GM19043 (cell line): ENCODE results near the gene NCLN.
"Not testable (repeated sequence)": the region's sequence is repeated elsewhere in the genome, so short reads cannot be mapped to it uniquely, and the experiment has no call there.

ENCODE experiments used
- ATAC-seq: cut with Tn5 transposase; IDR thresholded peaks from one replicate; pipeline ENCODE4 v1.9.1; 2021; ENCODE audit warnings: low read depth; ENCODE audit not compliant: unreplicated experiment

NCLN gene

DNA sequence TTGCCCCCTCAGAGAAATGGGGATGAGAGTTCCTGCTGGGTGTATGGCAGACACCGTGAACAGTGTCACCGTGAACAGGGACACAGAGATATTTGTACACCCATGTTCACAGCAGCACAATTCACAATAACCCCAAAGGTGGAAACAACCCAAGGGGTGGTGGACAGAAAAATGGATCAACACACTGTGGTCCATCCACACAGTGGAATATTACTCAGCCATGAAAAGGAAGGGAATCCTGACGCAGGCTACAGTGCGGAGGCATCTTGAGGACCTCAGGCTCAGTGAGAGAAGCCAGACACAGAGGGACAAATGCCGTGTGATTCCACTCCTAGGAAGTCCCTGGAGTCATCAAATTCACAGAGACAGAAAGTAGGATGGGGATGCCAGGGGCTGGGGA lies 31.1 kb downstream of the NCLN start:
- no peak for ATAC-seq

DNA sequence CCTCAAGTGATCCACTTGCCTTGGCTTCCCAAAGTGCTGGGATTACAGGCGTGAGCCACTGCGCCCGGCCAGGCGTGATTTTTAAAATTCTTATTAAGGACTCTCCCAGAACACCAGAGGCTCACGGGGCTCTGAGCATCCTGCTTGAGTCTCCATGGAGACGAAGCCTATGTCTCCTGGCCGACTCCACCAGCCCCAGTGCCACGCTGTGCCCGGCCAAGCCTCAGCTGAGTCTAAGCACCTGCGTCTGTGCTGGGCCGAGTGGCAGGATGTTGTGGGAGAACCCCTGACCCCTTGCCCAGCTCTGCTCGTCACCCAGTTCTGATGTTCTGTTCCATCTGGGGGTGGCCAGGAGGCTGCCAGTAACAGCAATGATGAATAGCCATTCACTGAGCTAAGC lies 34.8 kb downstream of the NCLN start:
- no peak for ATAC-seq

DNA sequence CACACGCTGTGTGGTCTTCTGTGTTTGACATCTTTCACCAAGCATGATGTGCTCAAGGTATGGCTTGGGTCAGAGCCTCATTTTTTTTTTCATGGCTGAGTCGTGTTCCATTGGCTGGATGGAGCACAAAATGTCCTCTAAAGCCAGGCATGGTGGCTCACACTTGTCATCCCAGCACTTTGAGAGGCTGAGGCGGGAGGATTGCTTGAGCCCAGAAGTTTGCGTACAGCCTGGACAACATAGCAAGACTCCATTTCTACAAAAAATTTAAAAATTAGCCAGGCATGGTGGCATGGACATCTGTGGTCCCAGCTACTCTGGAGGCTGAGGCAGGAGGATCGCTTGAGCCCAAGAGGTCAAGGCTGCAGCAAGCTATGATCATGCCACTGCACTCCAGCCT lies 35.8 kb downstream of the NCLN start:
- ATAC-seq, result not testable (repeated sequence)

DNA sequence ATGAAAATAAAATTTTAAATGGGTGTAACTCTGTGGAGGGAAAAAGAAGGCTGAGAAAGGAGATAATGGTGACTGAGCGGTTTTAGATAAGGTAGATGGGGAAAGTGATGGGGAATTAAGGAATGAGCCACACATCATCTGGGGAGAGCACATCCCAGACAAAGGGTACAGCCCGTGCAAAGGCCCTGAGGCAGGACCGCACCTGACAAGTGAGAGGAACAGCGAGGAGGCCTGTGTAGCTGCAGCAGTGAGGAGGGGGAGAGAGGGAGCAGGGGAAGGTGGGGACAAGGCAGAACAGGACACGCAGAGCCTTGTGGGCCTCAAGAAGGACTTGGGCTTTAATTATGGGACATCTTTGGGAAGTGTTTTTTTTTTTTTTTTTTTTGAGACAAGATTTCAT lies 37.0 kb downstream of the NCLN start:
- ATAC-seq, result no peak

DNA sequence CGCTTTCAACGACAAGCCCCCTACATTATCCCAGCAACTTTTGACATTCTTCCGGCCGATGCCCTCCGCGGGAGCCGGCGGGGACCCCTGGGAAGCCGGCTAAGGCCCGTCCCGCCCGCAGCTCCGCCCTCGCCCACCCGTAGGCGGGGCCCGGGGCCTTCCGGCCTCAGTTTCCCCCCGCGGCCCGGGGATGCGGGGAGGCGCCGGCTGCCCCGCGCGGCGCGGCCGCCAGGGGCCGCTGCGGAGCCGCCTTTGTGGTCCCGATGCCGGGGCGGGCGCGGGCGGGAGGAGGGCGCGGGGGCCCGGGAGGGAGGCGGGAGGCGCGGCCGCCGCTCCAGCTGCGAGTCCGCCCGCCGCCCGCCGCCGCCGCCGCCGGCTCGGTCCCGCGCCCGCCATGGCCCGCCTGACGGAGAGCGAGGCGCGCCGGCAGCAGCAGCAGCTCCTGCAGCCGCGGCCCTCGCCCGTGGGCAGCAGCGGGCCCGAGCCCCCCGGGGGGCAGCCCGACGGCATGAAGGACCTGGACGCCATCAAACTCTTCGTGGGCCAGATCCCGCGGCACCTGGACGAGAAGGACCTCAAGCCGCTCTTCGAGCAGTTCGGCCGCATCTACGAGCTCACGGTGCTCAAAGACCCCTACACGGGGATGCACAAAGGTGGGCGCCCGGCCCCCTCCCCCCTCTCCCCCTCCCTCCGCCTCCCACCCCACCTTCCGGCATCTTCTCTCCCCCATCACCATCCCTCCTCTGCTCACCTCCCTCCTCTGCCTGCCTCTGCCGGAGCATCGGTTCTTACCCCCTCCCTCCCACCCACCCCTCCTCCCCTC lies 38.8 kb downstream of the NCLN start, which contains the start of gene CELF5:
TSS of gene CELF5 (plus strand) at position 316 of the 823 bp plus-strand sequence. CDS start at position 395, 79 bp downstream.
- ATAC-seq, result no peak

DNA sequence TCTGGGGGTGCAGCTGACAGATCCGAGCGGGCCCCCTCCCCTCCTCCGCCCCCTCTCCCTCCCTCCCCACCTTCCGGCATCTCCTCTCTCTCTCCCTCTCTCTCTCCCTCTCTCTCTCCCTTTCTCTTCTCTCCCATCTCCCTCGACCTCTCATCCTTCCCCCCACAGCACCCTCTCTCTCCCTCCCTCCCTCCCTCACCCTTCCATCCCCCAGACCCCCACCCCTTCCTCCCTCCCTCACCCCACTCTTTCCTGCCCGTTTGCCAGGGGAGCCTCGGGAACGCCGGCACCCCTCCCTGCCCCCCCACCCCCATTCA lies 39.4 kb downstream of the NCLN start:
- ATAC-seq, result no peak

DNA sequence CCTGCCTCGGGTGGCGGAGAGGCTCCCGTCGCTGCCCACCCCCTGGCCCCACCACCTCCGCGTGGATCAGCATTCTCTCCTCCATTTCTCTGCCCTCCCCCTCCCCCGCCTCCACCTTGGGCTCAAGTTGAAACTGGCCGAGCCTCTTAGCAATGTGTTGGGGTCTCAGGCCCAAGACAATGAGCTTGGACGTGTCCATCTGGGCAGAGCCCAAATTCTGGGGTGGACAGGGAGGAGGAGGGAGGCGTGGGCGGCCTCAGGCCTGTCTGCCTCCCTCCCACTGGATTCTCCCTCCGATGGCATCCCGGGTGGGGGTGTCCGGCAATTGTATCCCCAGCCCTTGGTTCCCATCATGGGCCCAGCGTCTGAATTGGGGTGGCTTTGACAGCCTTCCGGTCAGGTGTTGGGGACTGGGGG lies 40.0 kb downstream of the NCLN start:
- ATAC-seq, result no peak

DNA sequence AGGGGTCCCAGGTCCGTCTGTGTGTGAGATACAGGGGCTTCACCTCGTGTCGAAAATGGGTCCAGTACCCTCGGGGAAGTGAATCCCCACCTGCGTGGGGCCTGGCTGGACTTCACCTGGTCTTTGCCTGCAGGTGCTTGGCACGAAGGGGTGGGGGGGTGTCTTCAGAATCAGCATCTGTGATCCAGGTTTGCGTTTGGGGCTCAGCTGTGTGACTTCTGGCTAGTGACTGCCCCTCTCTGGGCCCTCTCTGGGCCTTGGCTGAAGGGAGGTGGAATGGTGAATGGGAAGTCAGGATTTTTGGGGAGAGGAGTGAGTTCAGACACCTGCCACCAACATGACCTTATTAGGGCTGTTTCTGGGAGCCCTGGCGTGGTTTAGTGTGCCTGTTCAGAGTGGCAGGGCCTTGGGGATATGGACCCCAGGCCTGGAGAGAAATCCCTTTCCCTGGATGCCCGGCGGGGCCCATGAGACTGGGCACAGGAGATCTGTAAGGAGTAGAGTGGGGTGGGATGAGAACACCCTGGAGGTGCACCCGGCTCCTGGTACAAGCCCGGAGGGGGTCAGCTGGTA lies 41.4 kb downstream of the NCLN start:
- ATAC-seq, result no peak

DNA sequence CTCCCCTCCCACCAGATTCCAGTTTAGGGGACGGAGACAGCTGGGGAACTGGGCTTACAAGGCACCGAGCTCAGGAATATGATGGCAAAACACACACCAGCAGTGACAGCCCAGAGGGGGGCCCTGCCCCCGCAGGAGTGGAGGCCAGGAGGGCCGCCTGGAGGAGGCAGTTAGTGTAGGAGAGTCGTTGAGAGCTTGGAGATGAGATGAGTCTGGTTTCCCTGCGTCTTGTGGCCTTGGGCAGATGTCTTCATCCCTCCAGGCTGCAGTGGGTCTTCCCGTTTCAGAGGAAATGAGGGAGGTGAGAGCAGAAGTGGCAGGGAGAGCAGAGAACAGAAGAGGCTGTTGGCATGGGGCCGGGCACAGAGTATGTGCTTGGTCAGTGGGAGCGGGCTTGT lies 43.6 kb downstream of the NCLN start:
- no peak for ATAC-seq

DNA sequence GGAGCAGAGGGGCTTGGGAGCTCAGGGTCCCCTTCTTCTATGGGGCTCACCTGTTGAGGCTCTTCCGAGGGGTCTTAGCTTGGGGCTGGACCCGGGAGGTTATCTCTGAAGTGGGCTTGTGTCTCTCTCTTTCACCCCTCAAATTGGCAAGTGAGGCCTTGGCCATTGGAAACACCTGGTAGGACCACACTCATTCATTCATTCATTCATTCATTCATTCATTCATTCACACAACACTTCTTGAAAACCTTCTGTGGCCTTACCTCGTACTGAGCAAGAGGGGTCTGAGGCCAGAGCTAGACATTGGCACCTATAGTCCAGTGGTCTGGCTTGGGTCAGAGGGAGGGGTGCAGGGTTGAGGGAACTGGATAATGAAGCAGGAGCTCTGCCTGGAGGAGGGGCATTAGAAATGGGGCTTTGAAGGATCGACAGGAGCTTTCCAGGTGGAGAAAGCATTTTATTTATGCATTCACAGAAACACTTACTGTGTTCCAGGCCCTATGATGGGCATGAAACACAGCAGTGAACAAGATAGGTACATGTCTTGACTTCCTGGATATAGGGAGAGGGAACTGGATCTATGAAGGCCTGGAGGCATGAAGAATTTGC lies 44.3 kb downstream of the NCLN start:
- no peak for ATAC-seq

DNA sequence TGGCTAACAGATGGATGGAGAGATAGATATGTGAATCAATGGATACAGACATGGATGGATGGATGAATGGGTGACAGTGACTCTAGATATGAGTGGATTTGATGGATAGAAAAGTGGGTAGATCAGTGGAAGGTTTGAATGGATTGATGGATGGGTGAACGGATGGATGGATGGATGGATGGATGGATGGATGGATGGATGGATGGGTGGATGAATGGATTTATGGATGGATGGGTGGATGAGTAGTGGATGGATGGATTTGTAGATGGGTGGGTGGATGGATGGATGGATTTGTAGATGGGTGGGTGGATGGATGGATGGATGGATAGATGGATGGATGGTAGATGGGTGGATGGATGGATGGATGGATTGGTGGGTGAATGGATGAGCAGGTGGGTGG lies 45.6 kb downstream of the NCLN start:
- ATAC-seq, result no peak

DNA sequence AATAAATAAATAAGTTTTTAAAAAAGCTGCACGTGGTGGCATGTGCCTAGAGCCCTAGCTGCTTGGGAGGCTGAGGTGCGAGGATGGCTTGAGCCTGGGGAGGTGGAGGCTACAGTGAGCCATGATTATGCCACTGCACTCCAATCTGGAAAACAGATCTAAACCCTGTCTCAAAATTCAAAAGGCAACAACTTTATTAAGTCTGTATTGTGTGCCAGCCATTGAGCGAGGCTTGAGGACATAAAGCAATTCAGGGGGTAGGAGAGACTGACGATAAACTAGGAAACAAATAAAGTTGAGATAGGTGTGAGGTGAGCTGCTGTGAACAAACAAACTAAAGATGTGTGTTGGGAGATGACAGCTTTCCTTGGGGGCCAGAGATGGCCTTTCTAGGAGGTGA lies 47.4 kb downstream of the NCLN start:
- no peak for ATAC-seq

DNA sequence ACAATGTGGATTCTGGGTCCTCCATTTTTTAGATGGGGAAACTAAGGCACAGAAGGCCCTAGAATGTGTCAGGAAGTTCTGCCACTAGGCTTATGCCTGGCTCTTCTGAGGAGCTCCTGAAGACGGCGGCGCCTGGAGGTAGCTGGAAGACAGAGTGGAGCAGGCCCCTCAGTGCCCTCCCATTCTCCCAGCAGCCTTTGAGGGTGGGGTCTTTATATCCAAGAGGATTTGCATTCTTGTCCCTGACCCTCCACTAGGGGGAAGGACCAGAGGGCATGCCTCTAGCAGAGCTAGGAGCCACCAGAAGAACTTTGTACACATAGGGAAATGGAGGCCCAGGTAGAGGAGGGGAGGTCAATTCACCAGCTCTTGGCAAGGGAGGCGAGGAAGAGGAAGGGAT lies 48.1 kb downstream of the NCLN start:
- no peak for ATAC-seq

DNA sequence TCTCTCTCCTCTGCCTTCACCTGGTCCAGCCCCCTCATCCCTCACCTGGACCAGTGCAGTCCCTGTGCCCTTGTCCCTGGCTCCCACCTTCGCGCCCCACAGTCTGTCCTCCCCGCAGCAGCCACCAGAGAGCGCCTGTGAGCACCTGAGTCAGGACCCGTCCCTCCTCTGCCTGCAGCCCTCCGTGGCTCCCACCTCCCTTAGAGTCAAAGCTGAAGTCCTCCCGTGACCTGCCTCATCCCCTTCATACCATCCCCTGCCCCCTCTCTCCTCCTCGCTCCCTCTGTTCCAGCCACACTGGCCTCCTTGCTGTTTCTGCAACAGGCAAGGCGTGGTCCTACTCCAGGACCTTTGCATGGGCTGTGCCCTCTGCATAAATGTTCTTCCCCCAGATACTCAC lies 49.1 kb downstream of the NCLN start:
- ATAC-seq, result no peak

DNA sequence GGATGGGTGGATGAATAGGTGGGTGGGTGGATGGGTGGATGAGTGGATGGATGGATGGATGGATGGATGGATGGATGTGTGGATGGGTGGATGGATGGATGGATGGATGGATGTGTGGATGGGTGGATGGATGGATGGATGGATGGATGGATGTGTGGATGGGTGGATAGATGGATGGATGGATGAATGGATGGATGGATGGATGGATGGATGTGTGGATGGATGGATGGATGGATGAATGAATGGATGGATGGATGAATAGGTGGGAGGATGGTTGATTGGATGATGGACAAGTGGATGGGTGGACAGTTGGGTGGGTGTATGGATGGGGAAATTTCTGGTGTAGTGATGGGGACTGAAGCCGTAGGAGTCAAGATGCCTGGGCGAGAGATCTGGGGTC lies 49.9 kb downstream of the NCLN start:
- not testable (repeated sequence) for ATAC-seq

DNA sequence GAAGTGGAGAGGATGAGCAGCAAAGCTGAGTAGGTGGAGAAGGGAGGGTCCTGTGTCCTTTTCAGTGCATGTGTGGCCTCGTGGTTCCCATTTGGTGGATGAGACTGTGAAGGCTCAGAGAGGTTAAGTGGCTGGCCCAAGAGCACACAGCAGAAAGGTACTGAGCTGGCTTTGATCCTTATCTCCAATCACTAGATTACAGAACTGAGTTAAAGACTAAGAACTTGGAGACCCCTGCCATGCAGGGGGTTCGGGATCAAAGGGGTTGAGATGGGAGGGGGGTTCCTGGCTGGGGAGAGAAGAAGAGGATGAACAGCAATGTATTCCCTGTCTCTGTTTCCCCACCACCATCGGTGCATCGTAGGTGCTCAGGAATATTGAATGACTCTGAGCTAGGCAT lies 50.5 kb downstream of the NCLN start:
- no peak for ATAC-seq

DNA sequence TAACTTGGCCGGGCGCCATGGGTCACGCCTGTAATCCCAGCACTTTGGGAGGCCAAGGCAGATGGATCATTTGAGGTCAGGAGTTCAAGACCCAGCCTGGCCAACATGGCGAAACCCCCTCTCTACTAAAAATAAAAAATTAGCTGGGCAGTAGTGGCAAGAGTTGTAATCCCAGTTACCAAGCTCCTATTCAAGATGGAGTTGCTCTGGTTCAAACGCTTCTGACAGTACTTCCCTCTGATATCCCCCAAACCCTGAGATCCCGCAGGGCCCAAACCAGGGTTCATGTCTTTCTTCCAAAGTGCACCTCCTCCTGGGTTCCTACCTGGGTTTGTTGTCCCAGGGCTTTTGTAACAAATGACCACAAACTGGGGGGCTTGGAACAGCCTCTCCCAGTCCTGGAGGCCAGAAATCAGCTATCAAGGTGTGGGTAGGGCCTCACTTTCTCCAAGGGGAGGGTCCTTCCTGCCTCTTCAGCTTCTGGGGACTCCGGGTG lies 52.4 kb downstream of the NCLN start:
- ATAC-seq, result no peak

DNA sequence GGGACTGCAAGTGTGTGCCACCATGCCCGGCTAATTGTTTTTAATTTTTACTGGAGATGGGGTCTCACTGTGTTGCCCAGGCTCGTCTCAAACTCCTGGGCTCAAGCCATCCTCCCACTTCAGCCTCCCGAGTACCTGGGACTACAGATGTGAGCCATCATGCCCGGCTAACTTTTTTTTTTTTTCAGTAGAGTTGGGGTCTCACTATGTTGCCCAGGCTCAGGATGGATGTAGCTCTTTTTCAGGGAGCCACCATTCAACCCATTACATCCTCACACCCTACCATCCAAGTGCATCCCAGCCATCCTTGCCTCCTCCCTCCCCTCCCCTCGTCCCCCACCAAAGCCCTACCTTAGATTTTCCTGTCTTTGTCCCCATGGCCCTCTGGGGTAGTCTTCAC lies 53.6 kb downstream of the NCLN start:
- ATAC-seq, result no peak

DNA sequence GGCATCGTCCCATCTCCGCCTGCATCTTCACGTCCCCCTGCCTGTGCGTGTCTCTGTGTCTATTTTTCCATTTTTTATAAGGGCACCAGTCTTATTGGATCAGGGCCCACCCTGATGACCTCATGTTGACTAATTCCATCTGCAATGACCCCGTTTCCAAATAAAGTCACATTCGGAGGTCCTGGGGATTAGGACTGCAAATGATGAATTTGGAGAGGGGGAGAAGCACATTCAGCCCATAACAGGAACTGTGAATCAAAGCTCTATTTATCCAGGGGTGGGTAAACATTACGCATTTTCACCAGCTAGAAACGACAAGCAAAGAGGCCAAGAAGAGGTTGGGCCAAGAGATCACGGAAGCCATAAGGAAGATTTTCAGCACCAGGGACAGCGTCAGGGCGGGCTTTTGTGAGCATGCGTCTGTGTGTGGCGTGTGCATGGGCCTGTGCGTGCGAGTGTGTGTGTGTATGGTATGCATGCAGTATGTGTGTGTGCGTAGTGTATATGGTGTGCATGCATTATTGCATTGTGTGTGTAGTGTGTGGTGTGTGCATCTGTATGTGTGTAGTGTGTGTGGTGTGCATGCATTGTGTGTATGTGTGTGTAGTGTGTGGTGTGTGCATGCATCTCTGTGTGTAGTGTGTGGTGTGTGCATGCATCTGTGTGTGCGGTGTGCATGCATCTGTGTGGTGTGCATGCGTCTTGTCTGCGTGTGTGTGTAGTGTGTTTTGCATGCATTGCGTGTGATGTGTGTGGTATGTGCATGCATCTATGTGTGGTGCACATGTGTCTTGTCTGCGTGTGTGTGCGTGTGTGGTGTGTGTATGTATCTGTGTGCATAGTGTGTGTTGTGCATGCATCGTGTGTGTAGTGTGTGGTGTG lies 58.3 kb downstream of the NCLN start:
- no peak for ATAC-seq

DNA sequence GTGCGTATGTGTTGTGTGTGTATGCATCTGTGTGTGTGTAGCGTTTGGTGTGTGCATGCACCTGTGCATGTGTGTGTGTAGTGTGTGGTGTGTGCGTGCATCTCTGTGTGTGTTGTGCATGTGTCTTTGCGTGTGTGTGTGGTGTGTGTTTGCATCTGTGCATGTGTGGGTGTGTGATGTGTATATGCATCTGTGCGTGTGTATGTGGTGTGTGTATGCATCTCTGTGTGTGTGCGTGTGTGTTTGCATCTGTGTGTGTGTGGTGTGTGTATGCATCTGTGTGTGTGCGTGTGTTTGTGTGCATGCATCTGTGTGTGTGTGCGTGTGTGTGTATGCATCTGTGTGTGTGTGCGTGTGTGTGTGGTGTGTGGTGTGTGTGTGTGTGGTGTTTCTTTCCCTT lies 59.3 kb downstream of the NCLN start:
- no peak for ATAC-seq

DNA sequence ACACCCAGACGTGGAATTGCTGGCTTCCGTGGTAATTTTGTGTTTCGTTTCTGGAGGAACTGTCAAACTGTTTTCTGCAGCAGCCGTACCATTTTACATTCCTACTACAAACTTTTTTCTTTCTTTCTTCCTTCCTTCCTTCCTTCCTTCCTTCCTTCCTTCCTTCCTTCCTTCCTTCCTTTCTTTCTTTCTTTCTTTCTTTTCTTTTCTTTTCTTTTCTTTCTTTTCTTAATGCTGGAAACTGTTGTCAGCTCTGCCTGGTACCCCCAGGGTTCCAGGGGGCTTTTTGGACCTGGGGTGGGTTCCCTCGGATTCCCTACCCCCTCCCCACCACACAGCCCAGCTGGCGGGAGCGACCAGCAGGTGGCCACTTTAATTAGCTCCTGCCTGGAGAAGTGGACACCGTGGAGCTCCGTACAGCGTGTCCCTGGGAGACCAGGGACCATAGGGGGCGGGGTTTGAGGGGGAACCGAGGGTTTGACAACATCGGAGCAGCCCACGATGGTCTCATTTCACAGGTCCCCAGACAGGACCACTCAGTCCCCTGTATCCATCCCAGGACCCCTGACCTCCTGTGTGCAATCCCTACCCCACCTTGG lies 63.1 kb downstream of the NCLN start:
- ATAC-seq, result no peak
